HepG2 (cell line): ENCODE measurements around the gene HMGN4. TPM values are rescaled to one million over a fixed set of nuclear protein-coding genes. Genes with fewer than 3 reads are reported as not detected.
A peak's percentile ranks its signal among the peaks of the same experiment; 100 is the strongest.

Experiments used
- ARID2 ChIP-seq: sonication (generic); formaldehyde crosslinking; IDR thresholded peaks from 2 replicates; pipeline ENCODE4 v1.8.1; 2022; ENCODE audit warnings: mild to moderate bottlenecking, missing genetic modification reagents, borderline replicate concordance
- CAMTA2 ChIP-seq: sonication (generic); formaldehyde crosslinking; IDR thresholded peaks from 2 replicates; pipeline ENCODE4 v1.4.0; 2020; ENCODE audit warnings: mild to moderate bottlenecking, missing genetic modification reagents, borderline replicate concordance
- CCAR2 ChIP-seq: fragments of 200-400 bp; formaldehyde crosslinking; optimal IDR thresholded peaks from 2 replicates; pipeline ENCODE3; 2018; ENCODE audit warnings: low read depth, mild to moderate bottlenecking, low read length, moderate library complexity
- EP300 ChIP-seq, 3 experiments: sonication (generic) in 1 of 3; formaldehyde crosslinking in 1 of 3; IDR thresholded peaks; 2 replicates each; pipeline versions ENCODE4 v1.5.1 to v1.6.1; 2011 to 2020; ENCODE audit warnings: low read depth in 2 of 3, low read length in 2 of 3, borderline replicate concordance in 1 of 3, improper control_type of control experiment in 1 of 3, mild to moderate bottlenecking in 1 of 3, missing genetic modification reagents in 1 of 3, moderate library complexity in 1 of 3
- FLYWCH1 ChIP-seq: sonication (generic); formaldehyde crosslinking; IDR thresholded peaks from 2 replicates; pipeline ENCODE4 v1.8.1; 2023; ENCODE audit warnings: mild to moderate bottlenecking, missing genetic modification reagents
- KLF11 ChIP-seq: IDR thresholded peaks from 2 replicates; pipeline ENCODE4 v1.6.1; 2016; ENCODE audit warnings: missing compliant biosample characterization
- KLF6 ChIP-seq: IDR thresholded peaks from 2 replicates; pipeline ENCODE4 v1.8.0; 2016; ENCODE audit warnings: missing biosample characterization, missing genetic modification reagents
- MAFG ChIP-seq: sonication (generic); formaldehyde crosslinking; IDR thresholded peaks from 2 replicates; pipeline ENCODE4 v1.5.1; 2020; ENCODE audit warnings: mild to moderate bottlenecking, missing genetic modification reagents
- MIER2 ChIP-seq: IDR thresholded peaks from 2 replicates; pipeline ENCODE4 v1.6.1; 2016; ENCODE audit warnings: missing biosample characterization, missing genetic modification reagents
- MYC ChIP-seq: sonication (generic); formaldehyde crosslinking; IDR thresholded peaks from 2 replicates; pipeline ENCODE4 v1.9.0; 2021; ENCODE audit warnings: missing genetic modification reagents, borderline replicate concordance
- PAX8 ChIP-seq: sonication (generic); formaldehyde crosslinking; IDR thresholded peaks from 2 replicates; pipeline ENCODE4 v1.8.0; 2022; ENCODE audit warnings: mild to moderate bottlenecking, missing genetic modification reagents, borderline replicate concordance
- PCBP1 ChIP-seq: fragments of 200-400 bp; formaldehyde crosslinking; IDR thresholded peaks from 2 replicates; pipeline ENCODE4 v1.6.1; 2017; ENCODE audit warnings: mild to moderate bottlenecking, low read depth, low read length, borderline replicate concordance
- POLR2A ChIP-seq, 2 experiments: IDR thresholded peaks; 2 replicates each; pipeline ENCODE4 v1.6.1; 2011; ENCODE audit warnings: low read depth in 2 of 2, low read length in 2 of 2, mild to moderate bottlenecking in 1 of 2, moderate library complexity in 1 of 2; ENCODE audit not compliant: insufficient read depth in 1 of 2
- SPEN ChIP-seq: sonication (generic); formaldehyde crosslinking; IDR thresholded peaks from 2 replicates; pipeline ENCODE4 v1.5.1; 2020; ENCODE audit warnings: low read depth, mild to moderate bottlenecking, missing genetic modification reagents
- ZNF143 ChIP-seq: sonication (generic); formaldehyde crosslinking; IDR thresholded peaks from 2 replicates; pipeline ENCODE4 v1.4.0; 2020; ENCODE audit warnings: missing genetic modification reagents
- ZNF253 ChIP-seq: sonication (generic); formaldehyde crosslinking; IDR thresholded peaks from 2 replicates; pipeline ENCODE4 v1.8.0; 2022; ENCODE audit warnings: mild to moderate bottlenecking, missing genetic modification reagents, borderline replicate concordance
- ZNF589 ChIP-seq: sonication (generic); formaldehyde crosslinking; conservative IDR thresholded peaks from 2 replicates; pipeline ENCODE4 v1.8.0; 2022; ENCODE audit warnings: mild to moderate bottlenecking, moderate library complexity, missing genetic modification reagents
- ZNF644 ChIP-seq: IDR thresholded peaks from 2 replicates; pipeline ENCODE4 v1.6.1; 2016; ENCODE audit warnings: low read depth
- ZNF883 ChIP-seq: sonication (generic); formaldehyde crosslinking; IDR thresholded peaks from 2 replicates; pipeline ENCODE4 v1.5.1; 2020; ENCODE audit warnings: mild to moderate bottlenecking, missing genetic modification reagents; ENCODE audit errors: not compliant biosample characterization
- polyA plus RNA-seq, 8 experiments: library from polyadenylated mRNA; depleted of rRNA in 3 of 8; stranded (reverse) in 7 of 8; unstranded in 1 of 8; fragments of >200 nt; fragmentation: Illumina TruSeq in 4 of 8; extraction: Trizol in 4 of 8; gene quantifications; 2 replicates each; pipeline versions ENCODE4 v1.2.1 to v1.2.3, GENCODE V29; 2011 to 2016; ENCODE audit warnings: low read depth in 4 of 8, missing spikeins in 1 of 8, mixed read lengths in 1 of 8; ENCODE audit not compliant: insufficient read depth in 1 of 8
- total RNA-seq, 5 experiments: library from RNA; depleted of rRNA; stranded (reverse); fragments of >200 nt; fragmentation: Illumina TruSeq; extraction: Trizol; gene quantifications; 2 replicates each; pipeline ENCODE4 v1.2.3, GENCODE V29; 2016; ENCODE audit warnings: low read depth in 1 of 5
- TF ChIP-seq, protein P1 (sequence below): IDR thresholded peaks from 2 replicates; pipeline ENCODE4 v1.6.1; 2012; ENCODE audit warnings: inconsistent platforms
- TF ChIP-seq, protein P2 (sequence below): sonication (generic); formaldehyde crosslinking; IDR thresholded peaks from 2 replicates; pipeline ENCODE4 v1.4.0; 2020; ENCODE audit warnings: missing genetic modification reagents, borderline replicate concordance
- TF ChIP-seq, protein P3 (sequence below): sonication (generic); formaldehyde crosslinking; IDR thresholded peaks from 2 replicates; pipeline ENCODE4 v1.4.0; 2020; ENCODE audit warnings: missing genetic modification reagents
- TF ChIP-seq, protein P4 (sequence below): IDR thresholded peaks from 2 replicates; pipeline ENCODE4 v1.6.1; 2016
- TF ChIP-seq, protein P5 (sequence below): sonication (generic); formaldehyde crosslinking; IDR thresholded peaks from 2 replicates; pipeline ENCODE4 v1.4.0; 2020; ENCODE audit warnings: missing genetic modification reagents, borderline replicate concordance

Gene HMGN4
- total and polyA plus RNA-seq, 2 of the 13 experiments (the other 11 are each of a cell fraction or from before 2014, with no cell fraction given): 39.9 to 52.1 TPM

DNA sequence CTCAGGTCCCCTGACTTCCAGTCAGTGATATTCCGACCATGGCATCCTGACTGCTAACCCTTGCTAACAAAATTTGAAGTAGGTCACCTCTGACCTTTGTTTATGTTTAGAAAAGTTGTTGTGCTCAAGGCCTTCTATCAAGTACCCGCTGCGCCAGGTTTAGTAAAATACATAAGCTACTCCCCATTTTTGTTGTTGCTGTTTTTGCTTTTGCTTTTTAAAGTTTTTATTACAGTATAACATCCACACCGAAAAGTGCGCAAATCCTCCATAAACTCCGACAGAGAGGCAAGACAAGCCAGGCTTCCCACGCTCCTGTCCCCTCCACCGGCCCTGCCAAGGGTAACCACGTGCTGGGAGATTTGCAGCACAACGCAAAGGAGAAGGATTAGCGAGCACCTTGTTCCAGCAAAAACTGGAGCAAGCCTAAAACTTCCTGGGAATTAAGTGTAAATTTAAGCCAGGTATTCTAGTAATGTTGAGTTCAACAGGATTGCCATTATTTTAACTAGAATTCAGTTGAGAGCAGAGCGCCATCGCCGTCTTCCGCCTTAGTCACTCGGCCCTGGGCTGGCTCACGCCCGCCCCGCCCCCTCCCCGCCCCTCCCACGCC is 17.8 kb upstream of the HMGN4 start (continued):
- 0 out of 2 replicates have a peak, but pooled peaks have one; percentile 57 for TF ChIP-seq ARID2 (CRISPR knock-in tag)
- TF ChIP-seq MAFG: no peak
- peak; percentile 71 for TF ChIP-seq ZNF883 (CRISPR knock-in tag)
- no peak for TF ChIP-seq MIER2
- TF ChIP-seq, protein P1, sequence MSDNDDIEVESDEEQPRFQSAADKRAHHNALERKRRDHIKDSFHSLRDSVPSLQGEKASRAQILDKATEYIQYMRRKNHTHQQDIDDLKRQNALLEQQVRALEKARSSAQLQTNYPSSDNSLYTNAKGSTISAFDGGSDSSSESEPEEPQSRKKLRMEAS: peak; percentile 99
- TF ChIP-seq ZNF644 (CRISPR knock-in tag): no peak
- no peak for TF ChIP-seq ZNF589
- no peak for TF ChIP-seq FLYWCH1 (CRISPR knock-in tag)
- 0 out of 2 replicates have a peak, but pooled peaks have one; percentile 63 for TF ChIP-seq ZNF253 (CRISPR knock-in tag)
- no peak for TF ChIP-seq ZNF143
- TF ChIP-seq POLR2A (IDR thresholded peaks at IDR 0.05; ENCODE audit: insufficient read depth in 1 of 2, low read depth in 2 of 2, low read length in 2 of 2): peak in 1 of 2 experiments; percentile 65; a peak in 2 of 4 replicates
- TF ChIP-seq, protein P2, sequence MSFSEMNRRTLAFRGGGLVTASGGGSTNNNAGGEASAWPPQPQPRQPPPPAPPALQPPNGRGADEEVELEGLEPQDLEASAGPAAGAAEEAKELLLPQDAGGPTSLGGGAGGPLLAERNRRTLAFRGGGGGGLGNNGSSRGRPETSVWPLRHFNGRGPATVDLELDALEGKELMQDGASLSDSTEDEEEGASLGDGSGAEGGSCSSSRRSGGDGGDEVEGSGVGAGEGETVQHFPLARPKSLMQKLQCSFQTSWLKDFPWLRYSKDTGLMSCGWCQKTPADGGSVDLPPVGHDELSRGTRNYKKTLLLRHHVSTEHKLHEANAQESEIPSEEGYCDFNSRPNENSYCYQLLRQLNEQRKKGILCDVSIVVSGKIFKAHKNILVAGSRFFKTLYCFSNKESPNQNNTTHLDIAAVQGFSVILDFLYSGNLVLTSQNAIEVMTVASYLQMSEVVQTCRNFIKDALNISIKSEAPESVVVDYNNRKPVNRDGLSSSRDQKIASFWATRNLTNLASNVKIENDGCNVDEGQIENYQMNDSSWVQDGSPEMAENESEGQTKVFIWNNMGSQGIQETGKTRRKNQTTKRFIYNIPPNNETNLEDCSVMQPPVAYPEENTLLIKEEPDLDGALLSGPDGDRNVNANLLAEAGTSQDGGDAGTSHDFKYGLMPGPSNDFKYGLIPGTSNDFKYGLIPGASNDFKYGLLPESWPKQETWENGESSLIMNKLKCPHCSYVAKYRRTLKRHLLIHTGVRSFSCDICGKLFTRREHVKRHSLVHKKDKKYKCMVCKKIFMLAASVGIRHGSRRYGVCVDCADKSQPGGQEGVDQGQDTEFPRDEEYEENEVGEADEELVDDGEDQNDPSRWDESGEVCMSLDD: no peak; the same call in 1 of the 2 replicates
- TF ChIP-seq, protein P3, sequence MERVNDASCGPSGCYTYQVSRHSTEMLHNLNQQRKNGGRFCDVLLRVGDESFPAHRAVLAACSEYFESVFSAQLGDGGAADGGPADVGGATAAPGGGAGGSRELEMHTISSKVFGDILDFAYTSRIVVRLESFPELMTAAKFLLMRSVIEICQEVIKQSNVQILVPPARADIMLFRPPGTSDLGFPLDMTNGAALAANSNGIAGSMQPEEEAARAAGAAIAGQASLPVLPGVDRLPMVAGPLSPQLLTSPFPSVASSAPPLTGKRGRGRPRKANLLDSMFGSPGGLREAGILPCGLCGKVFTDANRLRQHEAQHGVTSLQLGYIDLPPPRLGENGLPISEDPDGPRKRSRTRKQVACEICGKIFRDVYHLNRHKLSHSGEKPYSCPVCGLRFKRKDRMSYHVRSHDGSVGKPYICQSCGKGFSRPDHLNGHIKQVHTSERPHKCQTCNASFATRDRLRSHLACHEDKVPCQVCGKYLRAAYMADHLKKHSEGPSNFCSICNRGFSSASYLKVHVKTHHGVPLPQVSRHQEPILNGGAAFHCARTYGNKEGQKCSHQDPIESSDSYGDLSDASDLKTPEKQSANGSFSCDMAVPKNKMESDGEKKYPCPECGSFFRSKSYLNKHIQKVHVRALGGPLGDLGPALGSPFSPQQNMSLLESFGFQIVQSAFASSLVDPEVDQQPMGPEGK (CRISPR knock-in tag): no peak
- no peak for TF ChIP-seq CCAR2
- TF ChIP-seq, protein P4, sequence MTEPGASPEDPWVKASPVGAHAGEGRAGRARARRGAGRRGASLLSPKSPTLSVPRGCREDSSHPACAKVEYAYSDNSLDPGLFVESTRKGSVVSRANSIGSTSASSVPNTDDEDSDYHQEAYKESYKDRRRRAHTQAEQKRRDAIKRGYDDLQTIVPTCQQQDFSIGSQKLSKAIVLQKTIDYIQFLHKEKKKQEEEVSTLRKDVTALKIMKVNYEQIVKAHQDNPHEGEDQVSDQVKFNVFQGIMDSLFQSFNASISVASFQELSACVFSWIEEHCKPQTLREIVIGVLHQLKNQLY: no peak
- no peak for TF ChIP-seq EP300 (IDR thresholded peaks at IDR 0.05; ENCODE audit: low read depth in 2 of 2, low read length in 2 of 2)
- TF ChIP-seq EP300 (CRISPR knock-in tag; IDR thresholded peaks at IDR 0.05; ENCODE audit: borderline replicate concordance): no peak
- no peak for TF ChIP-seq CAMTA2 (CRISPR knock-in tag)
- TF ChIP-seq PAX8: no peak
- TF ChIP-seq MYC (CRISPR knock-in tag): peak; percentile 95
- TF ChIP-seq KLF11 (CRISPR knock-in tag): no peak; the same call in 1 of the 2 replicates
- TF ChIP-seq SPEN (CRISPR knock-in tag): no peak; the same call in 1 of the 2 replicates
- TF ChIP-seq, protein P5, sequence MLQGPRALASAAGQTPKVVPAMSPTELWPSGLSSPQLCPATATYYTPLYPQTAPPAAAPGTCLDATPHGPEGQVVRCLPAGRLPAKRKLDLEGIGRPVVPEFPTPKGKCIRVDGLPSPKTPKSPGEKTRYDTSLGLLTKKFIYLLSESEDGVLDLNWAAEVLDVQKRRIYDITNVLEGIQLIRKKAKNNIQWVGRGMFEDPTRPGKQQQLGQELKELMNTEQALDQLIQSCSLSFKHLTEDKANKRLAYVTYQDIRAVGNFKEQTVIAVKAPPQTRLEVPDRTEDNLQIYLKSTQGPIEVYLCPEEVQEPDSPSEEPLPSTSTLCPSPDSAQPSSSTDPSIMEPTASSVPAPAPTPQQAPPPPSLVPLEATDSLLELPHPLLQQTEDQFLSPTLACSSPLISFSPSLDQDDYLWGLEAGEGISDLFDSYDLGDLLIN (CRISPR knock-in tag): no peak
- no peak for TF ChIP-seq PCBP1
- TF ChIP-seq KLF6: peak; percentile 67; the same call in 1 of the 2 replicates
